Heart left ventricle (tissue), 16 donors: ENCODE measurements around the gene CTNNA1. TPM values are rescaled to one million over a fixed set of nuclear protein-coding genes. Genes with fewer than 3 reads are reported as not detected.

Experiments used
- ATAC-seq, 4 donors: fragments of 200-7000 bp; cut with Tn5 transposase; one replicate each; pipeline ENCODE4 v1.9.1; 2020 to 2022; ENCODE audit warnings: moderate library complexity in 4 of 4, mild to moderate bottlenecking in 3 of 4, moderate number of reproducible peaks in 1 of 4
- DNase-seq, 5 donors: peaks; one replicate each; pipeline ENCODE4 v3.0.0-alpha.2; 2020
- H3K27ac ChIP-seq, 12 donors: fragments of 200-600 bp; sonication (generic) in 4 of 12; one replicate each; pipeline versions ENCODE4 v1.5.0 to v1.8.0; 2016 to 2022; ENCODE audit warnings: mild to moderate bottlenecking in 2 of 12
- H3K27me3 ChIP-seq, 9 donors: fragments of 200-600 bp; sonication (generic) in 2 of 9; one replicate each; pipeline versions ENCODE4 v1.5.1 to v1.8.0; 2016 to 2022; ENCODE audit warnings: mild to moderate bottlenecking in 3 of 9
- H3K36me3 ChIP-seq, 9 donors: fragments of 200-600 bp; sonication (generic) in 2 of 9; one replicate each; pipeline versions ENCODE4 v1.5.0 to v1.8.0; 2018 to 2022; ENCODE audit warnings: mild to moderate bottlenecking in 2 of 9
- H3K4me1 ChIP-seq, 12 donors: fragments of 200-600 bp; sonication (generic) in 4 of 12; one replicate each; pipeline versions ENCODE4 v1.5.0 to v1.8.0; 2016 to 2022; ENCODE audit warnings: mild to moderate bottlenecking in 3 of 12
- H3K4me3 ChIP-seq, 12 donors: fragments of 200-600 bp; sonication (generic) in 4 of 12; one replicate each; pipeline versions ENCODE4 v1.5.0 to v1.8.0; 2017 to 2022; ENCODE audit warnings: mild to moderate bottlenecking in 9 of 12, moderate library complexity in 4 of 12
- H3K9me3 ChIP-seq, 12 donors: fragments of 200-600 bp; sonication (generic) in 4 of 12; one replicate each; pipeline versions ENCODE4 v1.5.0 to v1.8.0; 2016 to 2022; ENCODE audit warnings: mild to moderate bottlenecking in 1 of 12
- CTCF ChIP-seq, 12 donors: fragments of 200-600 bp; sonication (generic) in 4 of 12; IDR thresholded peaks; one replicate each; pipeline versions ENCODE4 v1.5.0 to v1.8.0; 2018 to 2022; ENCODE audit warnings: antibody characterized with exemption in 12 of 12, mild to moderate bottlenecking in 5 of 12
- POLR2A ChIP-seq, 2 donors: fragments of 450-650 bp; IDR thresholded peaks; one replicate each; pipeline ENCODE4 v1.6.1; 2017; ENCODE audit warnings: antibody characterized with exemption in 2 of 2, mild to moderate bottlenecking in 2 of 2, moderate library complexity in 2 of 2
- WGBS, 4 donors: extraction: QIAGEN DNeasy Blood & Tissue Kit in 2 of 4; methylation state at CpG; one replicate each; pipeline versions ENCODE4 v1.1.5 to v1.1.7; 2013 to 2018; 5-methylcytosine and 5-hydroxymethylcytosine counted together
- intact Hi-C, 10 donors: fragments of 100-400 bp; cut with DNase I; formaldehyde crosslinking; loops; one replicate each; pipeline versions ENCODE4 v1.11.1 to v1.14.2; 2022
- polyA plus RNA-seq, 2 donors: library from polyadenylated mRNA; stranded (reverse); fragments of 200-250 nt; gene quantifications; one replicate each; pipeline ENCODE4 v1.2.3, GENCODE V29; 2013
- total RNA-seq, 9 donors: library from RNA; depleted of rRNA in 2 of 9; stranded (reverse); fragments of >200 nt in 2 of 9; fragmentation: NEBNext Ultra II Directional in 3 of 9; extraction: Animal tissue kit (Norgen Biotek cat#: 25700) in 3 of 9; gene quantifications; one replicate each; pipeline versions ENCODE4 v1.1.0 to v1.2.4, GENCODE V29; 2016 to 2023
- donor health status: ischemic (EF 13 %, LVEDD 7.1; RV severe dilation, severe dysfunction).
- donor health status: healthy with polysubstance abuse.
- donor health status: DM: no; HTN: yes; CAD: no.
- donor health status: DM: no; HTN: no; CAD: no.
- donor health status: ischemic (EF 25% LVEDD 6.9; RV normal size, moderate dysfunction).
- donor health status: ischemic (EF 25% LVEDD 5.7; RV mildly dilated, moderate dysfunction).
- donor health status: healthy.
- donor health status: DM: yes; HTN: yes; CAD: no.
- donor health status: ischemic (EF 35%, LVEDD 5.7; RV mildly dilated, moderate dysfunction).
- donor health status: nonischemic (EF 11% LVEDD 7.7; RV severe dilation, severe dysfunction).
- donor health status: DM: yes; HTN: yes; CAD: no.
- donor health status: PGD.
- donor health status: ischemic (EF 29% LVEDD 5.4; RV normal size, mild dysfunction).
- donor health status: nonischemic (EF 23%, LVEDD 6.1; RV moderate dilation, normal function).

CTNNA1 gene
- total and polyA plus RNA-seq, 11 donors = 140 to 460 (median 399) TPM

DNA sequence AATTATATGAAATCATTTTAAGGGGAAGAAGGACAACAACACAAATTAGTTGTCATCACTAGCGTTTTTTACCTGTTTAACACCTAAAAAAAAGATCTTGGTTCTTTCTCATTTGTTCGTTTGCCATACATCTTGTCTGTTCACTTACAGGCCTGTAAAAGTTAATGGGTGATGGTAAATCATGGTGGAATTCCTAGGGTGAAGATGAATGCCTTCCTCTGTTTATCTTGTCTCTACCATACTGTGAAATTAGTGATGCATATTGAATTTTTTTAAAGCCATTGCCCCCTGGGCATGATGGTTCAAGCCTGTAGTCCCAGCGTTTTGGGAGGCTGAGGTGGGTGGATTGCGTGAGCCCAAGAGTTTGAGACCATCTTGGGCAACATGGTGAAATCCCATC lies 75.3 kb downstream of the CTNNA1 start:
- no peaks in the 10 kb centered on the region for H3K9me3 ChIP-seq
- H3K36me3 ChIP-seq = peaks cover 0 to 66% (median 42%) of the 10 kb centered on the region in 9 donors
- WGBS, 4 donors = 73 to 87% (median 79%) methylated on average over 4 of the region's 4 CpGs
- intact Hi-C loops = loop anchor here in 5 of 10 donors (5.0 to 10.0 kb wide), 4 partner anchors 89 to 436 kb away; no protein-coding TSS in a partner anchor
- no peak for TF ChIP-seq CTCF (IDR thresholded peaks at IDR 0.05)
- no peak overlapping the region for H3K27ac ChIP-seq
- DNase-seq (no peak), ATAC-seq (no peak)
- no peak overlapping the region for H3K4me3 ChIP-seq
- H3K4me1 ChIP-seq = peaks cover 0 to 54% (median 21%) of the 10 kb centered on the region in 12 donors
- H3K27me3 ChIP-seq = no peaks in the 10 kb centered on the region

- H3K27me3 ChIP-seq = no peaks in the 10 kb centered on the region
- TF ChIP-seq POLR2A (IDR thresholded peaks at IDR 0.05) (no peak), CTCF (IDR thresholded peaks at IDR 0.05) (no peak)
- WGBS, 4 donors = 86 to 97% (median 95%) methylated on average over 3 of the region's 3 CpGs
- no peak overlapping the region for H3K27ac ChIP-seq
- intact Hi-C loops = loop anchor here in 5 of 10 donors (5.0 to 10.0 kb wide), 4 partner anchors 88 to 435 kb away; no protein-coding TSS in a partner anchor
- H3K9me3 ChIP-seq = no peaks in the 10 kb centered on the region
- ATAC-seq = no peak
- no peak for DNase-seq
- H3K4me3 ChIP-seq = no peak overlapping the region
- H3K36me3 ChIP-seq = peaks cover 0 to 62% (median 42%) of the 10 kb centered on the region in 9 donors
- peaks cover 0 to 56% (median 17%) of the 10 kb centered on the region in 12 donors for H3K4me1 ChIP-seq
These were observed 76.1 kb downstream of the CTNNA1 start for GRCh38 chr5:138829341-138829740.

DNA sequence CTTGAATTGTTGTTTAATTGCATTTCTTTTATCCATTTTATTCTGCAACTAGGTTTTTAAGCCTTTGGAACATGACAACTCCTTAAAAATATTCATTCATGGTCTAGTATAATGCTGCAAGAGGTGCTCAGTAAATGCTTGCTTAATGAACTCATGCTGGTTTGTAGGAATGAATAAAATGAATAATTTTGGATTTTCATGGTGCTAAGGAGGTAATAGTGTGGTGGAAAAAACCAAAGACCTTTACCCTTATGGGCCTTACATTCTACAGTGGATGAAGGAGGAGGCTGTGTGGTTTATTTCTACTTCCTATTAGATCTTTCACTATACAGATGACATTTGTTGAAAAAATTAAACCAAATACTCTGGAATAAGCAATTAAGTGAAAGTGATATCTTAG lies 78.5 kb downstream of the CTNNA1 start:
- peaks cover 0 to 41% (median 36%) of the 10 kb centered on the region in 9 donors for H3K36me3 ChIP-seq
- DNase-seq = no peak
- no peak overlapping the region for H3K4me3 ChIP-seq
- H3K9me3 ChIP-seq = no peaks in the 10 kb centered on the region
- no peak for ATAC-seq
- intact Hi-C loops = loop anchor here in 1 of 10 donors (10.0 kb wide), 1 partner anchor 233 kb away; no protein-coding TSS in a partner anchor
- peaks cover 0 to 62% (median 14%) of the 10 kb centered on the region in 12 donors for H3K4me1 ChIP-seq
- H3K27me3 ChIP-seq = no peaks in the 10 kb centered on the region
- TF ChIP-seq CTCF (IDR thresholded peaks at IDR 0.05) = no peak
- no peak overlapping the region for H3K27ac ChIP-seq

DNA sequence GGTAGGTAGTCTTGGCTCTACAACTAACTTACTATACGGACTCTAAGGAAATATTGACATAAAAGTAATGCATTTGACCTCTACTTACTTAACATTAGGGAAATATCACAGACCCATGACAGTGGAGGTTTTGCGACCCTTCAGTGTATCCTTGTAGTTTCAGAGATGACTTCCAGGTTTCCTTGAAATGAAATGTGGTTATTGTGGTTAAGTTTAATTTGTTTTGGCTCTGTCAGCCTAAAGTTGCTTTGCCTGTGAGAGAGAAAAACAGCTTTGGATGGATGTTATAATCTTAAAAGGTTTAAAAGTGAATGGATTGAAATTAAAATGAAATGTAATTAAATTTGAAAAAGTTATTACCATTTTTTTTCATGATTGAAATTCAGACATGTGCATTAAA lies 79.0 kb downstream of the CTNNA1 start:
- no peak overlapping the region for H3K4me3 ChIP-seq
- 72 to 79% (median 75%) methylated on average over 2 of the region's 2 CpGs for WGBS, 4 donors
- no peak for DNase-seq
- peaks cover 0 to 62% (median 14%) of the 10 kb centered on the region in 12 donors for H3K4me1 ChIP-seq
- peaks cover 0 to 35% (median 31%) of the 10 kb centered on the region in 9 donors for H3K36me3 ChIP-seq
- no peak for ATAC-seq
- H3K27me3 ChIP-seq = no peaks in the 10 kb centered on the region
- intact Hi-C loops = loop anchor here in 1 of 10 donors (10.0 kb wide), 1 partner anchor 233 kb away; no protein-coding TSS in a partner anchor
- no peak overlapping the region for H3K27ac ChIP-seq
- H3K9me3 ChIP-seq = no peaks in the 10 kb centered on the region
- TF ChIP-seq POLR2A (IDR thresholded peaks at IDR 0.05) = no peak
- no peak for TF ChIP-seq CTCF (IDR thresholded peaks at IDR 0.05)
